Measurements from ENCODE around the gene DICER1.

DICER1 gene

DNA sequence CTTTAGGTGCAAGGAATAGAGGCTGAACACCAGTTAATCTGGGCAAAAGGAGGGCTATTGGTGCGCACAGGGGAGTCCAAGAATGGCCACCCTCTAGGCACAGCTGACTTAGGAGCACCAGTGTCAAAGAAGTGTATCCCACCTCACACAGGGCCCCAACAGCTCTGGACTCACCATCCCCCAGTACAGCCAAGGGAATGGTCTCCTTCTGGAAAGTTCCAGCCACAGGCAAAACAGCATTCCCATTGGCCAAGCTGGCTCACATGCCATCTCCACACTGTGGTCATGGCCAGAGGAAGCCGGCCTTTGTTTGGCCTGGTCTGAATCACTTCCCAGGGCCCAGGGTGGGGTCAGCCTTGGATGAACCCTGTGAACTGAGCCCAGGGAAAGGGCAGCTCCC, 120.1 kb downstream of the DICER1 start:
- no peak for DNase-seq

Measured in suppressor macrophage treated with lipopolysaccharide for 1 hour (primary cell).